ENCODE results near the gene FARP1. TPM values are rescaled to one million over a fixed set of nuclear protein-coding genes. Genes with fewer than 3 reads are reported as not detected.

The FARP1 gene
- total and polyA plus RNA-seq, 2 of the 8 experiments (the other 6 are each of a cell fraction or from before 2014, with no cell fraction given), result 24.7 to 104 TPM

- no peak for TF ChIP-seq JUND (IDR thresholded peaks at IDR 0.05; ENCODE audit: low read length)
- TF ChIP-seq SRF (IDR thresholded peaks at IDR 0.05; ENCODE audit: low read depth, low read length), result no peak
- TF ChIP-seq E2F6 (IDR thresholded peaks at IDR 0.05), result no peak
- no peak for TF ChIP-seq CEBPB (IDR thresholded peaks at IDR 0.05; ENCODE audit: low read depth, low read length)
- TF ChIP-seq BACH1 (IDR thresholded peaks at IDR 0.05; ENCODE audit: low read length), result no peak
- no peak for TF ChIP-seq SIX5 (IDR thresholded peaks at IDR 0.05; ENCODE audit: low read depth, low read length)
- TF ChIP-seq RXRA (IDR thresholded peaks at IDR 0.05; ENCODE audit: insufficient read depth, low read depth, low read length), result no peak
- TF ChIP-seq ZNF274 (IDR thresholded peaks at IDR 0.05; ENCODE audit: borderline replicate concordance, extremely low read depth, low read length), result no peak
- no peak for TF ChIP-seq TAF7 (optimal IDR thresholded peaks at IDR 0.05; ENCODE audit: borderline replicate concordance, low read depth, low read length)
- TF ChIP-seq JUN (IDR thresholded peaks at IDR 0.05; ENCODE audit: low read depth, low read length), result no peak
- TF ChIP-seq RBBP5 (IDR thresholded peaks at IDR 0.05; ENCODE audit: borderline replicate concordance, low read depth, low read length), result no peak
- TF ChIP-seq SP2 (IDR thresholded peaks at IDR 0.05; ENCODE audit: low read length), result no peak
- no peak overlapping the region; the same call in 1 of the 2 replicates for H3K27ac ChIP-seq (ENCODE audit: low read depth, low read length)
- peaks cover 3 to 5% of the 10 kb centered on the region in 2 experiments; a peak in 2 of 4 replicates for H3K9me3 ChIP-seq (ENCODE audit: insufficient read depth in 2 of 2, low read depth in 1 of 2, low read length in 1 of 2)
- DNase-seq (ENCODE audit: low read depth in 1 of 2, low spot score in 2 of 2), result no peak
- H3K4me3 ChIP-seq (ENCODE audit: extremely low read depth in 1 of 4, insufficient read depth in 2 of 4, low read depth in 3 of 4, low read length in 4 of 4), result 0 out of 8 replicates have a peak overlapping the region, but pooled peaks of 1 of the 4 experiments have one; percentile 7
- H2BK5ac ChIP-seq (ENCODE audit: low read depth, low read length), result no peak overlapping the region
- H2AK5ac ChIP-seq (ENCODE audit: low read depth, low read length), result peak overlapping the region; percentile 53; the same call in 1 of the 2 replicates
- H4K91ac ChIP-seq (replicated peaks; ENCODE audit: insufficient read length, low read length), result no peak overlapping the region
- peak overlapping the region; percentile 18 to 91; a peak in 3 of 4 replicates for H3K4me2 ChIP-seq (ENCODE audit: insufficient read depth in 1 of 2, low read depth in 2 of 2, low read length in 2 of 2)
- H4K8ac ChIP-seq (ENCODE audit: extremely low read depth, insufficient read depth, low read length), result peak overlapping the region; percentile 46
- no peaks in the 10 kb centered on the region for H3K23me2 ChIP-seq (ENCODE audit: low read depth, low read length)
- H4K5ac ChIP-seq (ENCODE audit: insufficient read length, low read depth, low read length), result peak overlapping the region; percentile 5
- H2BK20ac ChIP-seq (ENCODE audit: low read length), result no peak overlapping the region
- peaks cover 0 to 77% of the 10 kb centered on the region in 2 experiments; a peak in 3 of 4 replicates for H3K79me2 ChIP-seq (ENCODE audit: control insufficient read depth in 1 of 2, insufficient read depth in 2 of 2, low read length in 2 of 2)
- H2BK15ac ChIP-seq (ENCODE audit: low read length), result no peak overlapping the region
- peak overlapping the region; percentile 44; the same call in 1 of the 2 replicates for H3K18ac ChIP-seq (ENCODE audit: extremely low read depth, low read length)
- peaks cover 8% of the 10 kb centered on the region; the same call in 1 of the 2 replicates for H3K79me1 ChIP-seq (ENCODE audit: low read depth, low read length)
- H3K56ac ChIP-seq (replicated peaks; ENCODE audit: insufficient read length, low read depth, low read length), result no peak overlapping the region
- peak overlapping the region; percentile 52 for H2BK120ac ChIP-seq (replicated peaks; ENCODE audit: low read depth, low read length)
- no peak overlapping the region for H3K9ac ChIP-seq (replicated peaks in 1 of 4; ENCODE audit: extremely low read depth in 1 of 4, low read depth in 3 of 4, low read length in 3 of 4)
- no peak for FAIRE-seq
- H2BK12ac ChIP-seq (ENCODE audit: low read depth, low read length), result no peak overlapping the region
- POLR2A ChIA-PET (ENCODE audit: partially characterized antibody), result interaction anchor here (0.6 to 2.3 kb wide), 3 partner anchors 8 to 839 kb away, joined by 3 to 9 read pairs (median 3); no protein-coding TSS in a partner anchor
- H3K4ac ChIP-seq (replicated peaks; ENCODE audit: insufficient read length, low read depth, low read length), result peak overlapping the region; percentile 23
- no peak overlapping the region for H2AFZ ChIP-seq (ENCODE audit: low read length)
- H3K36me3 ChIP-seq (ENCODE audit: control insufficient read depth in 2 of 4, insufficient read depth in 4 of 4, low read length in 3 of 4), result peaks cover 0 to 3% (median 0%) of the 10 kb centered on the region in 4 experiments; a peak in 2 of 8 replicates
- H3K14ac ChIP-seq (ENCODE audit: insufficient read length), result no peak overlapping the region
- CTCF ChIA-PET (ENCODE audit: partially characterized antibody), result interaction anchor here (1.0 to 1.2 kb wide), 2 partner anchors 11 to 46 kb away, joined by 3 to 8 read pairs; no protein-coding TSS in a partner anchor
- H3K4me1 ChIP-seq (replicated peaks in 1 of 4; ENCODE audit: control insufficient read depth in 3 of 4, insufficient read depth in 4 of 4, low read length in 3 of 4), result peaks cover 2 to 23% (median 10%) of the 10 kb centered on the region in 4 experiments
- 79% methylated on average over 6 of the region's 6 CpGs; no CpG with 5 or more reads in 1 of the 2 experiments for WGBS, 2 experiments (ENCODE audit: extremely low coverage in 1 of 2, insufficient coverage in 1 of 2, insufficient read length in 1 of 2, insufficient replicate concordance in 2 of 2, low coverage in 1 of 2, low lambda C conversion rate in 2 of 2, missing lambda C conversion rate in 1 of 2)
- no peaks in the 10 kb centered on the region for H3K27me3 ChIP-seq (replicated peaks in 1 of 4; ENCODE audit: control insufficient read depth in 3 of 4, extremely low read depth in 1 of 4, insufficient read depth in 3 of 4, low read length in 3 of 4)
- no peak overlapping the region for H3K23ac ChIP-seq (ENCODE audit: insufficient read length)
- no peaks in the 10 kb centered on the region for H4K20me1 ChIP-seq (replicated peaks in 1 of 2; ENCODE audit: control insufficient read depth in 1 of 2, insufficient read depth in 2 of 2, low read length in 2 of 2)
Measured at GRCh38 chr13:98201984-98202383, 59.1 kb downstream of the FARP1 start.

Measured in H1 (cell line).